Stimulated activated CD4-positive, alpha-beta T cell treated with anti-CD3 and anti-CD28 coated beads, Interleukin-12 subunit alpha, Interleukin-12 subunit beta, amount 100 ng/mL, for 24 hours (primary cell): ENCODE measurements around the gene LCE2C.

Source experiments
- DNase-seq, 2 experiments: peaks; one replicate each; pipeline ENCODE4 v3.0.0-alpha.2; 2020; ENCODE audit warnings: low read depth in 2 of 2

Gene LCE2C

DNA sequence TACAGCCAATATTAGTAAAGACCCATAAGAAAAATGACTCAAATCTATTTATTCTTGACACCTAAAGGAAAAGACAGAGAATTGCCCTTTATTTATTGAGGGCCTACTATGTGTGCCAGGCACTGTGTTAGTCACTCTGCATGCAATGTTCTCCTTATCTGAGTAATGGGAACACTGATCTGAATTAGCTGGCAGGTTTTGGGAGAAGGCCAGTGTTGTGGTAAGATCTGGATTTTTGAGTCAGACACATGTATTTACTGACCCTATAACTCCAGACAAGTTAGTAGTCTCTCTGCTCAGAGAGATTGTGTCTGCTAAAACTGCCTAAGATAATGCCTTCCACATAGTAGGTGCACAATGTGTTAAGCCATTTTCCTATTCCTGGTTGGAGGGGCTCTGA, 50.2 kb downstream of the LCE2C start:
- no peak for DNase-seq
